Heart left ventricle (tissue), 16 donors: ENCODE measurements around the gene CIB4. TPM values are rescaled to one million over a fixed set of nuclear protein-coding genes. Genes with fewer than 3 reads are reported as not detected.

Experiments
- ATAC-seq, 4 donors: fragments of 200-7000 bp; cut with Tn5 transposase; one replicate each; pipeline ENCODE4 v1.9.1; 2020 to 2022; ENCODE audit warnings: moderate library complexity in 4 of 4, mild to moderate bottlenecking in 3 of 4, moderate number of reproducible peaks in 1 of 4
- DNase-seq, 5 donors: peaks; one replicate each; pipeline ENCODE4 v3.0.0-alpha.2; 2020
- H3K27ac ChIP-seq, 12 donors: fragments of 200-600 bp; sonication (generic) in 4 of 12; one replicate each; pipeline versions ENCODE4 v1.5.0 to v1.8.0; 2016 to 2022; ENCODE audit warnings: mild to moderate bottlenecking in 2 of 12
- H3K27me3 ChIP-seq, 9 donors: fragments of 200-600 bp; sonication (generic) in 2 of 9; one replicate each; pipeline versions ENCODE4 v1.5.1 to v1.8.0; 2016 to 2022; ENCODE audit warnings: mild to moderate bottlenecking in 3 of 9
- H3K36me3 ChIP-seq, 9 donors: fragments of 200-600 bp; sonication (generic) in 2 of 9; one replicate each; pipeline versions ENCODE4 v1.5.0 to v1.8.0; 2018 to 2022; ENCODE audit warnings: mild to moderate bottlenecking in 2 of 9
- H3K4me1 ChIP-seq, 12 donors: fragments of 200-600 bp; sonication (generic) in 4 of 12; one replicate each; pipeline versions ENCODE4 v1.5.0 to v1.8.0; 2016 to 2022; ENCODE audit warnings: mild to moderate bottlenecking in 3 of 12
- H3K4me3 ChIP-seq, 12 donors: fragments of 200-600 bp; sonication (generic) in 4 of 12; one replicate each; pipeline versions ENCODE4 v1.5.0 to v1.8.0; 2017 to 2022; ENCODE audit warnings: mild to moderate bottlenecking in 9 of 12, moderate library complexity in 4 of 12
- H3K9me3 ChIP-seq, 12 donors: fragments of 200-600 bp; sonication (generic) in 4 of 12; one replicate each; pipeline versions ENCODE4 v1.5.0 to v1.8.0; 2016 to 2022; ENCODE audit warnings: mild to moderate bottlenecking in 1 of 12
- POLR2A ChIP-seq, 2 donors: fragments of 450-650 bp; IDR thresholded peaks; one replicate each; pipeline ENCODE4 v1.6.1; 2017; ENCODE audit warnings: antibody characterized with exemption in 2 of 2, mild to moderate bottlenecking in 2 of 2, moderate library complexity in 2 of 2
- WGBS, 4 donors: extraction: QIAGEN DNeasy Blood & Tissue Kit in 2 of 4; methylation state at CpG; one replicate each; pipeline versions ENCODE4 v1.1.5 to v1.1.7; 2013 to 2018; 5-methylcytosine and 5-hydroxymethylcytosine counted together
- intact Hi-C, 10 donors: fragments of 100-400 bp; cut with DNase I; formaldehyde crosslinking; loops; one replicate each; pipeline versions ENCODE4 v1.11.1 to v1.14.2; 2022
- polyA plus RNA-seq, 2 donors: library from polyadenylated mRNA; stranded (reverse); fragments of 200-250 nt; gene quantifications; one replicate each; pipeline ENCODE4 v1.2.3, GENCODE V29; 2013
- total RNA-seq, 9 donors: library from RNA; depleted of rRNA in 2 of 9; stranded (reverse); fragments of >200 nt in 2 of 9; fragmentation: NEBNext Ultra II Directional in 3 of 9; extraction: Animal tissue kit (Norgen Biotek cat#: 25700) in 3 of 9; gene quantifications; one replicate each; pipeline versions ENCODE4 v1.1.0 to v1.2.4, GENCODE V29; 2016 to 2023
- TF ChIP-seq, protein P1 (sequence below), 12 donors: fragments of 200-600 bp; sonication (generic) in 4 of 12; IDR thresholded peaks; one replicate each; pipeline versions ENCODE4 v1.5.0 to v1.8.0; 2018 to 2022; ENCODE audit warnings: antibody characterized with exemption in 12 of 12, mild to moderate bottlenecking in 5 of 12
- donor health status: ischemic (EF 13 %, LVEDD 7.1; RV severe dilation, severe dysfunction).
- donor health status: healthy with polysubstance abuse.
- donor health status: DM: no; HTN: yes; CAD: no.
- donor health status: DM: no; HTN: no; CAD: no.
- donor health status: ischemic (EF 25% LVEDD 6.9; RV normal size, moderate dysfunction).
- donor health status: ischemic (EF 25% LVEDD 5.7; RV mildly dilated, moderate dysfunction).
- donor health status: healthy.
- donor health status: DM: yes; HTN: yes; CAD: no.
- donor health status: ischemic (EF 35%, LVEDD 5.7; RV mildly dilated, moderate dysfunction).
- donor health status: nonischemic (EF 11% LVEDD 7.7; RV severe dilation, severe dysfunction).
- donor health status: DM: yes; HTN: yes; CAD: no.
- donor health status: PGD.
- donor health status: ischemic (EF 29% LVEDD 5.4; RV normal size, mild dysfunction).
- donor health status: nonischemic (EF 23%, LVEDD 6.1; RV moderate dilation, normal function).

CIB4 gene
- total and polyA plus RNA-seq, 11 donors, result not detected

GRCh38 chr2:26608557-26608956 is 32.6 kb downstream of the CIB4 start:
- ATAC-seq (no peak), DNase-seq (peak in 1 of 5 donors; percentile 45)
- 84 to 90% (median 89%) methylated on average over 8 of the region's 8 CpGs for WGBS, 4 donors
- no peak overlapping the region for H3K4me3 ChIP-seq
- H3K27ac ChIP-seq, result no peak overlapping the region
- H3K36me3 ChIP-seq, result no peaks in the 10 kb centered on the region
- H3K9me3 ChIP-seq, result no peaks in the 10 kb centered on the region
- peaks cover 0 to 18% (median 3%) of the 10 kb centered on the region in 12 donors for H3K4me1 ChIP-seq
- peaks cover 0 to 37% (median 0%) of the 10 kb centered on the region in 9 donors for H3K27me3 ChIP-seq
- TF ChIP-seq, protein P1, sequence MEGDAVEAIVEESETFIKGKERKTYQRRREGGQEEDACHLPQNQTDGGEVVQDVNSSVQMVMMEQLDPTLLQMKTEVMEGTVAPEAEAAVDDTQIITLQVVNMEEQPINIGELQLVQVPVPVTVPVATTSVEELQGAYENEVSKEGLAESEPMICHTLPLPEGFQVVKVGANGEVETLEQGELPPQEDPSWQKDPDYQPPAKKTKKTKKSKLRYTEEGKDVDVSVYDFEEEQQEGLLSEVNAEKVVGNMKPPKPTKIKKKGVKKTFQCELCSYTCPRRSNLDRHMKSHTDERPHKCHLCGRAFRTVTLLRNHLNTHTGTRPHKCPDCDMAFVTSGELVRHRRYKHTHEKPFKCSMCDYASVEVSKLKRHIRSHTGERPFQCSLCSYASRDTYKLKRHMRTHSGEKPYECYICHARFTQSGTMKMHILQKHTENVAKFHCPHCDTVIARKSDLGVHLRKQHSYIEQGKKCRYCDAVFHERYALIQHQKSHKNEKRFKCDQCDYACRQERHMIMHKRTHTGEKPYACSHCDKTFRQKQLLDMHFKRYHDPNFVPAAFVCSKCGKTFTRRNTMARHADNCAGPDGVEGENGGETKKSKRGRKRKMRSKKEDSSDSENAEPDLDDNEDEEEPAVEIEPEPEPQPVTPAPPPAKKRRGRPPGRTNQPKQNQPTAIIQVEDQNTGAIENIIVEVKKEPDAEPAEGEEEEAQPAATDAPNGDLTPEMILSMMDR (IDR thresholded peaks at IDR 0.05), result no peak
- intact Hi-C loops, result no loop called here

GRCh38 chr2:26607698-26608097 is 33.5 kb downstream of the CIB4 start:
- no peak overlapping the region for H3K27ac ChIP-seq
- H3K4me3 ChIP-seq, result no peak overlapping the region
- WGBS, 4 donors, result 80 to 91% (median 83%) methylated on average over 8 of the region's 8 CpGs
- no peaks in the 10 kb centered on the region for H3K36me3 ChIP-seq
- DNase-seq, result peak in 1 of 5 donors; percentile 56
- peaks cover 0 to 43% (median 0%) of the 10 kb centered on the region in 9 donors for H3K27me3 ChIP-seq
- intact Hi-C loops, result loop anchor here in 1 of 10 donors (2.0 kb wide), 1 partner anchor 137 kb away; no protein-coding TSS in a partner anchor
- H3K4me1 ChIP-seq, result peaks cover 0 to 9% (median 0%) of the 10 kb centered on the region in 12 donors
- TF ChIP-seq POLR2A (IDR thresholded peaks at IDR 0.05), result no peak
- TF ChIP-seq, protein P1 (IDR thresholded peaks at IDR 0.05), result no peak
- ATAC-seq, result no peak
- no peaks in the 10 kb centered on the region for H3K9me3 ChIP-seq

- Histone ChIP-seq H3K9me3 (no peaks in the 10 kb centered on the region), H3K36me3 (no peaks in the 10 kb centered on the region), H3K4me1 (peaks cover 0 to under 1% (median 0%) of the 10 kb centered on the region in 12 donors), H3K27ac (no peak overlapping the region), H3K4me3 (no peak overlapping the region), H3K27me3 (peaks cover 0 to 48% (median 3%) of the 10 kb centered on the region in 9 donors)
- WGBS, 4 donors, result 86 to 91% (median 88%) methylated on average over 5 of the region's 5 CpGs
- DNase-seq (no peak), ATAC-seq (no peak)
- TF ChIP-seq, protein P1 (IDR thresholded peaks at IDR 0.05), result no peak
- no peak for TF ChIP-seq POLR2A (IDR thresholded peaks at IDR 0.05)
- intact Hi-C loops, result loop anchor here in 2 of 10 donors (1.0 to 2.0 kb wide), 2 partner anchors 138 kb away; no protein-coding TSS in a partner anchor
These were observed 34.3 kb downstream of the CIB4 start for GRCh38 chr2:26606847-26607190.

DNA sequence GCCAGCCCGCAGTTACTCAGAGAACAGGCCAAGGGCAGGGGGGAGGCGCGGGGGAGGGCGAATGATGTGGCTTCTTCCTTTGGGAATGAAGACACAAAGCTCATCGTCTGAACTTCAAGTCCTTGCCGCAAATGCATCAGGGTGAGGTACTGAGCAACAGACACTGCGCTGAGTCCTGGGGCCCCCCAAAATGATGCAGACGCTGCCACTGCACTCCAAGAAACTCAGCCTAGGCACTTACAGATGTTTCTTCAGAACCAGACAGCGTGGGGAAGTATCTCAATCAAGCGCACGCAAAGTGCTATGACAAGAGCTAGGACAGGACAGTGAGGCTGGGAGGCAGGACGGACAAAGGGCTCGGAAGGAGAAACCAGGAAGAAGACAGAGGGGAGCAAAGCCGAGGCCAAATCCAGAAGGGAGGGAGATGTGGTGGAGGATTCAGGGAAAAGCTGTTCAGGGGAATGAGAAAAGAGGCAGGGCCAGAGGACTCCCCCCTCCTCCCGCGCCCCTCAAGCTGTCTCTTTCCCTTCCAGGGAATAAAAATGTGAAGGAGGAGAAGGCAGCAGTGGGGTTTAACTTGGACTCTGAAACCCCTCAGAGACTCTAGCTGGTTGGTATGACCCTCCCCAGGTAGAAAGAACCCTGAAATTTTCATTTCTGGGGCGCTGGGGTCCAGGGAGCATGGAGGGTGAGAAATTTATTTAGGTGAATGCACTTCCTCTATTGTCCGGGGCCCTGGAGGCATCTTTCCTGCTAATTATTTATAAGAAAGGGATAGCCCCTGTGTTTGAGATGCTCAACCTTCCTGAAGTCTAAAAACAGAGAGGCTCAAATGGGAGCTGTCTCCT is 34.9 kb downstream of the CIB4 start:
- Histone ChIP-seq H3K36me3 (no peaks in the 10 kb centered on the region), H3K4me1 (no peaks in the 10 kb centered on the region), H3K27ac (no peak overlapping the region), H3K27me3 (peaks cover 0 to 51% (median 7%) of the 10 kb centered on the region in 9 donors), H3K9me3 (no peaks in the 10 kb centered on the region), H3K4me3 (no peak overlapping the region)
- intact Hi-C loops, result loop anchor here (1.0 to 2.0 kb wide), 4 partner anchors 139 to 141 kb away; no protein-coding TSS in a partner anchor
- 68 to 78% (median 73%) methylated on average over 18 of the region's 18 CpGs for WGBS, 4 donors
- no peak for DNase-seq
- peak in 1 of 4 donors; percentile 22 for ATAC-seq
- TF ChIP-seq, protein P1 (IDR thresholded peaks at IDR 0.05), result no peak
- no peak for TF ChIP-seq POLR2A (IDR thresholded peaks at IDR 0.05)
